GM06990 (cell line): ENCODE results near the gene GALNT18.

ENCODE experiments used
- DNase-seq: peaks from one replicate; pipeline ENCODE4 v3.0.0-alpha.2; 2011; ENCODE audit not compliant: insufficient read length; ENCODE audit errors: extremely low read depth
- H3K27me3 ChIP-seq: replicated peaks from 2 replicates; pipeline ENCODE4 v1.6.0; 2011; ENCODE audit warnings: low read length; ENCODE audit not compliant: control insufficient read depth, insufficient read depth
- H3K36me3 ChIP-seq: 2 replicates; pipeline ENCODE4 v1.5.1; 2011; ENCODE audit warnings: low read length; ENCODE audit not compliant: control insufficient read depth, insufficient read depth
- H3K4me3 ChIP-seq: replicated peaks from 2 replicates; pipeline ENCODE4 v1.5.1; 2011; ENCODE audit warnings: low read depth, mild to moderate bottlenecking, control low read depth, low read length
- CTCF ChIP-seq: IDR thresholded peaks from 2 replicates; pipeline ENCODE4 v1.5.1; 2011; ENCODE audit warnings: low read length, control low read depth, mild to moderate bottlenecking, inconsistent platforms; ENCODE audit not compliant: insufficient read depth, poor library complexity, severe bottlenecking

The GALNT18 gene

GRCh38 chr11:11524436-11525061, 97.3 kb downstream of the GALNT18 start:
- no peak for DNase-seq
- no peaks in the 10 kb centered on the region for H3K36me3 ChIP-seq
- no peak overlapping the region for H3K4me3 ChIP-seq
- TF ChIP-seq CTCF, result no peak
- no peaks in the 10 kb centered on the region for H3K27me3 ChIP-seq

- Histone ChIP-seq H3K27me3 (no peaks in the 10 kb centered on the region), H3K4me3 (no peak overlapping the region), H3K36me3 (no peaks in the 10 kb centered on the region)
- no peak for DNase-seq
- TF ChIP-seq CTCF, result no peak
Measured at GRCh38 chr11:11522591-11522990, 99.2 kb downstream of the GALNT18 start.

- H3K36me3 ChIP-seq, result no peaks in the 10 kb centered on the region
- H3K27me3 ChIP-seq, result no peaks in the 10 kb centered on the region
- DNase-seq, result no peak
- TF ChIP-seq CTCF, result no peak
- no peak overlapping the region for H3K4me3 ChIP-seq
Measured at GRCh38 chr11:11521306-11522002, 100.4 kb downstream of the GALNT18 start.

- Histone ChIP-seq H3K27me3 (no peaks in the 10 kb centered on the region), H3K4me3 (no peak overlapping the region), H3K36me3 (no peaks in the 10 kb centered on the region)
- no peak for TF ChIP-seq CTCF
- DNase-seq, result no peak
Measured at GRCh38 chr11:11520231-11521015, 101.4 kb downstream of the GALNT18 start.

- H3K4me3 ChIP-seq, result no peak overlapping the region
- no peak for TF ChIP-seq CTCF
- H3K27me3 ChIP-seq, result no peaks in the 10 kb centered on the region
- H3K36me3 ChIP-seq, result no peaks in the 10 kb centered on the region
- no peak for DNase-seq
Measured at GRCh38 chr11:11519184-11519583, 102.6 kb downstream of the GALNT18 start.
